Left ventricle myocardium inferior (tissue), 1 donor: Measurements from ENCODE around the gene CLSTN2. TPM values are rescaled to one million over a fixed set of nuclear protein-coding genes. Genes with fewer than 3 reads are reported as not detected.

Source experiments
- DNase-seq: peaks from one replicate; pipeline ENCODE4 v3.0.0-alpha.2; 2020
- H3K27ac ChIP-seq: fragments of 200-600 bp; replicated peaks from 2 replicates; pipeline ENCODE4 v1.8.0; 2021
- H3K27me3 ChIP-seq: fragments of 200-600 bp; 2 replicates; pipeline ENCODE4 v1.8.0; 2021; ENCODE audit warnings: low read depth
- H3K36me3 ChIP-seq: fragments of 200-600 bp; 2 replicates; pipeline ENCODE4 v1.8.0; 2021
- H3K4me1 ChIP-seq: fragments of 200-600 bp; 2 replicates; pipeline ENCODE4 v1.8.0; 2021
- H3K4me3 ChIP-seq: fragments of 200-600 bp; 2 replicates; pipeline ENCODE4 v1.8.0; 2021; ENCODE audit warnings: mild to moderate bottlenecking, moderate library complexity
- H3K9me3 ChIP-seq: fragments of 200-600 bp; replicated peaks from 2 replicates; pipeline ENCODE4 v1.8.0; 2021
- intact Hi-C: fragments of 100-400 bp; cut with micrococcal nuclease; formaldehyde crosslinking; loops from one replicate; pipeline ENCODE4 v1.11.0; 2022
- total RNA-seq: library from RNA; stranded (reverse); fragmentation: NEBNext Ultra II Directional; extraction: Animal tissue kit (Norgen Biotek cat#: 25700); gene quantifications from one replicate; pipeline ENCODE4 v1.2.1, GENCODE V29; 2021
- TF ChIP-seq, protein P1 (sequence below): fragments of 200-600 bp; IDR thresholded peaks from 2 replicates; pipeline ENCODE4 v1.8.0; 2021; ENCODE audit warnings: antibody characterized with exemption, mild to moderate bottlenecking, borderline replicate concordance
- donor health status: DM: no; HTN: yes; CAD: no; lungs with severe emphysema.

Gene CLSTN2
- total RNA-seq, 1 donor from 2014 or later = 7.0 TPM

GRCh38 chr3:140170612-140171011 lies 235.6 kb downstream of the CLSTN2 start:
- Histone ChIP-seq H3K9me3 (peaks cover 5% of the 10 kb centered on the region), H3K27me3 (no peaks in the 10 kb centered on the region), H3K27ac (no peak overlapping the region), H3K4me1 (no peaks in the 10 kb centered on the region), H3K4me3 (no peak overlapping the region), H3K36me3 (no peaks in the 10 kb centered on the region)
- intact Hi-C loops = no loop called here
- TF ChIP-seq, protein P1, sequence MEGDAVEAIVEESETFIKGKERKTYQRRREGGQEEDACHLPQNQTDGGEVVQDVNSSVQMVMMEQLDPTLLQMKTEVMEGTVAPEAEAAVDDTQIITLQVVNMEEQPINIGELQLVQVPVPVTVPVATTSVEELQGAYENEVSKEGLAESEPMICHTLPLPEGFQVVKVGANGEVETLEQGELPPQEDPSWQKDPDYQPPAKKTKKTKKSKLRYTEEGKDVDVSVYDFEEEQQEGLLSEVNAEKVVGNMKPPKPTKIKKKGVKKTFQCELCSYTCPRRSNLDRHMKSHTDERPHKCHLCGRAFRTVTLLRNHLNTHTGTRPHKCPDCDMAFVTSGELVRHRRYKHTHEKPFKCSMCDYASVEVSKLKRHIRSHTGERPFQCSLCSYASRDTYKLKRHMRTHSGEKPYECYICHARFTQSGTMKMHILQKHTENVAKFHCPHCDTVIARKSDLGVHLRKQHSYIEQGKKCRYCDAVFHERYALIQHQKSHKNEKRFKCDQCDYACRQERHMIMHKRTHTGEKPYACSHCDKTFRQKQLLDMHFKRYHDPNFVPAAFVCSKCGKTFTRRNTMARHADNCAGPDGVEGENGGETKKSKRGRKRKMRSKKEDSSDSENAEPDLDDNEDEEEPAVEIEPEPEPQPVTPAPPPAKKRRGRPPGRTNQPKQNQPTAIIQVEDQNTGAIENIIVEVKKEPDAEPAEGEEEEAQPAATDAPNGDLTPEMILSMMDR = no peak
- no peak for DNase-seq

GRCh38 chr3:140176526-140176925 lies 241.5 kb downstream of the CLSTN2 start:
- Histone ChIP-seq H3K36me3 (no peaks in the 10 kb centered on the region), H3K9me3 (no peaks in the 10 kb centered on the region), H3K4me1 (no peaks in the 10 kb centered on the region), H3K27me3 (no peaks in the 10 kb centered on the region), H3K27ac (no peak overlapping the region), H3K4me3 (no peak overlapping the region)
- DNase-seq = no peak
- intact Hi-C loops = no loop called here
- TF ChIP-seq, protein P1 = no peak

DNA sequence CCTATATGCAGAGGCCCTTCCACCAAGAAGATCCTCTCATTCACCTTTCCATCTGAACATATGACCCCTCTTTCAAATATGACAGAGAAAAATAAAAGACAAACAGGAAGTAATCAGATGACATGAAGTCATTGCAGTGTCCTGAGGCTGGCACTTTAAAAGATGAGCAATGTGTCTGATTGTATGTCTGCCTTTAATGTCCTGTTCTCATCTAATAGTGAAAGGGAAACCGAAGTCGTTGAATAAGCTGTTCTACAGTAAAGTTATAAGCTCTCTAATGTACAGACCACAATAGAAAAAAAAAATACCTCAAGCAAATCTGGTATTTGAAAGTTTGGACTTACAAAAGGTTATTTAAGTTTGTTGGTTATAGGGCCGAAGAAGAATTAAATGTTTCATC lies 243.0 kb downstream of the CLSTN2 start:
- DNase-seq = no peak
- TF ChIP-seq, protein P1 = no peak
- Histone ChIP-seq H3K9me3 (no peaks in the 10 kb centered on the region), H3K4me3 (no peak overlapping the region), H3K36me3 (no peaks in the 10 kb centered on the region), H3K4me1 (no peaks in the 10 kb centered on the region), H3K27ac (no peak overlapping the region), H3K27me3 (no peaks in the 10 kb centered on the region)
- intact Hi-C loops = no loop called here

GRCh38 chr3:140178482-140178881 lies 243.5 kb downstream of the CLSTN2 start:
- intact Hi-C loops = no loop called here
- H3K27ac ChIP-seq = no peak overlapping the region
- DNase-seq = no peak

DNA sequence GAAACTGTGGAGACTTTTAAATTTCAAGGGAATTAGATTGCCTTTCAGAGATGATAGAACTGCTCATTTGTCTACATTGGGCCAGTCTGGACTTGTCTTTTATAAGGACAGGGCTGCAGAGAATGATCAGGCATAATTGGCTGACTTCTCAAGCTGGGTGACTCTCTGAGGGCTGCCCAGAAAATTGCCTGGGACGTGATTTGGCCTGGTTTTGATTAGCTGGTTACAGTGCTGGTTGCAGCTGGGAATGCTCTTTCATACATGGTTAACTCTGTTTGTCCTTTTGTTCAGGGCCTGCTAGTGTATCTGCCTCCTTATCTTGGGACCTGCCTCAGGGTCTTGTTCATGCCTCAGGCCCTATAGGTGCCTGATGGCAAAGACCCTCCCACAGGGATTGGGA lies 245.6 kb downstream of the CLSTN2 start:
- Histone ChIP-seq H3K27ac (no peak overlapping the region), H3K4me1 (peaks cover 10% of the 10 kb centered on the region), H3K9me3 (no peaks in the 10 kb centered on the region), H3K4me3 (no peak overlapping the region), H3K27me3 (no peaks in the 10 kb centered on the region), H3K36me3 (no peaks in the 10 kb centered on the region)
- DNase-seq = no peak
- intact Hi-C loops = no loop called here
- TF ChIP-seq, protein P1 = no peak

More at GRCh38 chr3:140178482-140178881, 243.5 kb downstream of the CLSTN2 start:
- H3K9me3 ChIP-seq = no peaks in the 10 kb centered on the region
- H3K4me3 ChIP-seq = no peak overlapping the region
- H3K36me3 ChIP-seq = no peaks in the 10 kb centered on the region
- no peaks in the 10 kb centered on the region for H3K27me3 ChIP-seq
- TF ChIP-seq, protein P1 = no peak
- H3K4me1 ChIP-seq = no peaks in the 10 kb centered on the region

- Histone ChIP-seq H3K4me3 (no peak overlapping the region), H3K27ac (peak overlapping the region; percentile 79), H3K36me3 (no peaks in the 10 kb centered on the region), H3K27me3 (no peaks in the 10 kb centered on the region), H3K9me3 (no peaks in the 10 kb centered on the region), H3K4me1 (peaks cover 42% of the 10 kb centered on the region)
- no peak for DNase-seq
- intact Hi-C loops = no loop called here
- TF ChIP-seq, protein P1 = no peak
Measured at GRCh38 chr3:140185375-140185774, 250.4 kb downstream of the CLSTN2 start.
